ENCODE results near the gene LRP8. TPM values are rescaled to one million over a fixed set of nuclear protein-coding genes. Genes with fewer than 3 reads are reported as not detected.

Gene LRP8
- total and polyA plus RNA-seq, 2 of the 13 experiments (the other 11 are each of a cell fraction or from before 2014, with no cell fraction given): 17.3 to 17.4 TPM

GRCh38 chr1:53370369-53370961 is 42.6 kb upstream of the LRP8 start:
- no peak for ATAC-seq
- POLR2A ChIA-PET: no interaction called here
- H3K4me2 ChIP-seq (ENCODE audit: low read depth, low read length): no peak overlapping the region
- peaks cover 0 to 50% of the 10 kb centered on the region in 2 experiments; a peak in 3 of 5 replicates for H3K27me3 ChIP-seq (ENCODE audit: control insufficient read depth in 1 of 2, insufficient read depth in 2 of 2, low read length in 2 of 2)
- CTCF ChIA-PET (ENCODE audit: low intra/inter-chr PET ratio, low total read pairs): no interaction called here
- no TSS peak for BruUV-seq (replicated peaks)
- WGBS (ENCODE audit: low lambda C conversion rate): 0% methylated on average over 2 of the region's 9 CpGs
- TF ChIP-seq ZNF446 (CRISPR knock-in tag; IDR thresholded peaks at IDR 0.05) (no peak), TEAD2 (CRISPR knock-in tag; IDR thresholded peaks at IDR 0.05) (no peak), NR1H2 (CRISPR knock-in tag; IDR thresholded peaks at IDR 0.05; ENCODE audit: borderline replicate concordance, low read depth) (no peak)
- TF ChIP-seq, protein P1, sequence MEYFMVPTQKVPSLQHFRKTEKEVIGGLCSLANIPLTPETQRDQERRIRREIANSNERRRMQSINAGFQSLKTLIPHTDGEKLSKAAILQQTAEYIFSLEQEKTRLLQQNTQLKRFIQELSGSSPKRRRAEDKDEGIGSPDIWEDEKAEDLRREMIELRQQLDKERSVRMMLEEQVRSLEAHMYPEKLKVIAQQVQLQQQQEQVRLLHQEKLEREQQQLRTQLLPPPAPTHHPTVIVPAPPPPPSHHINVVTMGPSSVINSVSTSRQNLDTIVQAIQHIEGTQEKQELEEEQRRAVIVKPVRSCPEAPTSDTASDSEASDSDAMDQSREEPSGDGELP (IDR thresholded peaks at IDR 0.05; ENCODE audit: borderline replicate concordance, low read depth): no peak
- H2AFZ ChIP-seq (ENCODE audit: low read length): no peak overlapping the region
- no peaks in the 10 kb centered on the region for H3K36me3 ChIP-seq (replicated peaks in 1 of 2; ENCODE audit: control insufficient read depth in 1 of 2, insufficient read depth in 2 of 2, low read length in 2 of 2)
- no peak overlapping the region for H3K4me3 ChIP-seq (replicated peaks in 1 of 3; ENCODE audit: insufficient read depth in 1 of 3, low read depth in 2 of 3, low read length in 3 of 3)
- FAIRE-seq: no peak
- intact Hi-C loops (cut with micrococcal nuclease; ENCODE audit: unreplicated experiment) (no loop called here), in situ Hi-C loops (cut with HindIII; ENCODE audit: extremely low pct_ligation_motif_present, low pct_unique_long_range_greater_than_20kb) (no loop called here)
- no peaks in the 10 kb centered on the region for H4K20me1 ChIP-seq (ENCODE audit: insufficient read depth, low read length)
- H3K9ac ChIP-seq (ENCODE audit: insufficient read depth, low read depth, low read length): no peak overlapping the region
- H3K4me1 ChIP-seq (ENCODE audit: insufficient read depth, low read length): peaks cover 21% of the 10 kb centered on the region
- H3K79me2 ChIP-seq (ENCODE audit: insufficient read depth, low read length): no peaks in the 10 kb centered on the region
- no peak overlapping the region for H3K27ac ChIP-seq (ENCODE audit: extremely low read length, insufficient read depth, low read length)
- DNase-seq (ENCODE audit: low spot score): no peak
- H3K9me3 ChIP-seq (ENCODE audit: low read length): no peaks in the 10 kb centered on the region

DNA sequence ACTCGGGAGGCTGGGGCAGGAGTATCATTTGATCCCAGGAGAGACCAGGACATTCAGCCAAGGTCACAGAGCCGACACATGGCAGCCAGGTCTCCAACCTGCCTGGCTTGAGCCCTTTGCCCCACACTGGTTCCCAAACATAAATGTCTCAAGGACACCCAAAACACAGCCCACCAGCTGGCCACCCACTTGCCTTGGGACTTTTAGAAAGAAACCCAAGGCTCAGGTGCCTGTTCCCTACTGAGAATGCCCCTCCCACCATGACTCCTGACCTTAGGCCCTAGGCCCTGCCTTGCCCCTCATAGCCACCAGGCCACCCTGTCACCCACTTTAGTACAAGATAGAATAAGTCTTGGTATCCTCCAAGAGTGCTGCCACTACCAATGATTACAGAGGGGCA is 41.9 kb upstream of the LRP8 start:
- ChIA-PET POLR2A (no interaction called here), CTCF (ENCODE audit: low intra/inter-chr PET ratio, low total read pairs) (no interaction called here)
- Histone ChIP-seq H3K79me2 (ENCODE audit: insufficient read depth, low read length) (no peaks in the 10 kb centered on the region), H3K27ac (ENCODE audit: extremely low read length, insufficient read depth, low read length) (no peak overlapping the region), H3K27me3 (ENCODE audit: control insufficient read depth in 1 of 2, insufficient read depth in 2 of 2, low read length in 2 of 2) (peaks cover 1 to 56% of the 10 kb centered on the region in 2 experiments; a peak in 4 of 5 replicates), H3K9me3 (ENCODE audit: low read length) (no peaks in the 10 kb centered on the region), H3K36me3 (replicated peaks in 1 of 2; ENCODE audit: control insufficient read depth in 1 of 2, insufficient read depth in 2 of 2, low read length in 2 of 2) (no peaks in the 10 kb centered on the region), H3K4me1 (ENCODE audit: insufficient read depth, low read length) (peaks cover 14% of the 10 kb centered on the region), H3K9ac (ENCODE audit: insufficient read depth, low read depth, low read length) (no peak overlapping the region), H3K4me2 (ENCODE audit: low read depth, low read length) (no peak overlapping the region), H3K4me3 (replicated peaks in 1 of 3; ENCODE audit: insufficient read depth in 1 of 3, low read depth in 2 of 3, low read length in 3 of 3) (no peak overlapping the region), H4K20me1 (ENCODE audit: insufficient read depth, low read length) (no peaks in the 10 kb centered on the region), H2AFZ (ENCODE audit: low read length) (no peak overlapping the region)
- WGBS (ENCODE audit: low lambda C conversion rate): 18% methylated on average over 2 of the region's 2 CpGs
- no peak for FAIRE-seq
- intact Hi-C loops (cut with micrococcal nuclease; ENCODE audit: unreplicated experiment): no loop called here
- in situ Hi-C loops (cut with HindIII; ENCODE audit: extremely low pct_ligation_motif_present, low pct_unique_long_range_greater_than_20kb): no loop called here
- DNase-seq (ENCODE audit: low spot score): no peak
- BruUV-seq (replicated peaks): no TSS peak
- TF ChIP-seq, protein P2, sequence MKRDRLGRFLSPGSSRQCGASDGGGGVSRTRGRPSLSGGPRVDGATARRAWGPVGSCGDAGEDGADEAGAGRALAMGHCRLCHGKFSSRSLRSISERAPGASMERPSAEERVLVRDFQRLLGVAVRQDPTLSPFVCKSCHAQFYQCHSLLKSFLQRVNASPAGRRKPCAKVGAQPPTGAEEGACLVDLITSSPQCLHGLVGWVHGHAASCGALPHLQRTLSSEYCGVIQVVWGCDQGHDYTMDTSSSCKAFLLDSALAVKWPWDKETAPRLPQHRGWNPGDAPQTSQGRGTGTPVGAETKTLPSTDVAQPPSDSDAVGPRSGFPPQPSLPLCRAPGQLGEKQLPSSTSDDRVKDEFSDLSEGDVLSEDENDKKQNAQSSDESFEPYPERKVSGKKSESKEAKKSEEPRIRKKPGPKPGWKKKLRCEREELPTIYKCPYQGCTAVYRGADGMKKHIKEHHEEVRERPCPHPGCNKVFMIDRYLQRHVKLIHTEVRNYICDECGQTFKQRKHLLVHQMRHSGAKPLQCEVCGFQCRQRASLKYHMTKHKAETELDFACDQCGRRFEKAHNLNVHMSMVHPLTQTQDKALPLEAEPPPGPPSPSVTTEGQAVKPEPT (CRISPR knock-in tag; IDR thresholded peaks at IDR 0.05; ENCODE audit: low read depth): no peak
- no peak for ATAC-seq
